Measurements from ENCODE around the gene NOA1. TPM values are rescaled to one million over a fixed set of nuclear protein-coding genes. Genes with fewer than 3 reads are reported as not detected.
A peak's percentile ranks its signal among the peaks of the same experiment; 100 is the strongest.
"Not testable (repeated sequence)": the region's sequence is repeated elsewhere in the genome, so short reads cannot be mapped to it uniquely, and the experiment has no call there.

The NOA1 gene
- total RNA-seq, 1 donor = 46.3 TPM

GRCh38 chr4:56959100-56959499 is 18.3 kb downstream of the NOA1 start:
- no peak for DNase-seq (ENCODE audit: low read depth in 2 of 3, low spot score in 2 of 3)

- DNase-seq (ENCODE audit: low read depth in 2 of 3, low spot score in 2 of 3) = peak in 1 of 3 donors; percentile 7
Measured at GRCh38 chr4:56958111-56958517, 19.3 kb downstream of the NOA1 start.

- DNase-seq (ENCODE audit: low read depth in 2 of 3, low spot score in 2 of 3) = no peak
Measured at GRCh38 chr4:56953680-56954520, 23.5 kb downstream of the NOA1 start.

GRCh38 chr4:56941403-56941802 is 36.0 kb downstream of the NOA1 start:
- DNase-seq (ENCODE audit: low read depth in 2 of 3, low spot score in 2 of 3) = no peak

GRCh38 chr4:56940971-56941370 is 36.4 kb downstream of the NOA1 start:
- no peak for DNase-seq (ENCODE audit: low read depth in 2 of 3, low spot score in 2 of 3)

GRCh38 chr4:56940403-56940802 is 37.0 kb downstream of the NOA1 start:
- DNase-seq (ENCODE audit: low read depth in 2 of 3, low spot score in 2 of 3) = no peak

- DNase-seq (ENCODE audit: low read depth in 2 of 3, low spot score in 2 of 3) = not testable (repeated sequence)
Measured at GRCh38 chr4:56939826-56940225, 37.6 kb downstream of the NOA1 start.

- DNase-seq (ENCODE audit: low read depth in 2 of 3, low spot score in 2 of 3) = no peak
Measured at GRCh38 chr4:56937262-56937661, 40.1 kb downstream of the NOA1 start.

- DNase-seq (ENCODE audit: low read depth in 2 of 3, low spot score in 2 of 3) = no peak
Measured at GRCh38 chr4:56931924-56932323, 45.5 kb downstream of the NOA1 start.

GRCh38 chr4:56930638-56931037 is 46.8 kb downstream of the NOA1 start:
- DNase-seq (ENCODE audit: low read depth in 2 of 3, low spot score in 2 of 3) = no peak

- no peak for DNase-seq (ENCODE audit: low read depth in 2 of 3, low spot score in 2 of 3)
Measured at GRCh38 chr4:56927196-56927595, 50.2 kb downstream of the NOA1 start.

- not testable (repeated sequence) for DNase-seq (ENCODE audit: low read depth in 2 of 3, low spot score in 2 of 3)
Measured at GRCh38 chr4:56914977-56915376, 62.4 kb downstream of the NOA1 start.

GRCh38 chr4:56914336-56914735 is 63.1 kb downstream of the NOA1 start:
- DNase-seq (ENCODE audit: low read depth in 2 of 3, low spot score in 2 of 3) = no peak

Small RNA genes lying within 50 kb of the gene (small RNA-seq; reads per million reads assigned to genes)
- gene RNU6-998P = not detected

Other genes with a start within 250 kb of the NOA1 start
- 209 TPM for gene SPINK2, start 155.9 kb downstream of the NOA1 start, total RNA-seq
- gene REST, start 69.7 kb downstream of the NOA1 start, total RNA-seq = 40.7 TPM
- gene POLR2B, start 1.3 kb upstream of the NOA1 start, total RNA-seq = 41.2 TPM
- 117 TPM for gene IGFBP7, start 132.8 kb upstream of the NOA1 start, total RNA-seq